HG03469 (cell line): ENCODE results near the gene KCNQ2.

Experiments
- ATAC-seq: cut with Tn5 transposase; IDR thresholded peaks from one replicate; pipeline ENCODE4 v1.9.1; 2021; ENCODE audit warnings: mild to moderate bottlenecking, moderate library complexity, moderate number of reproducible peaks; ENCODE audit not compliant: unreplicated experiment

Gene KCNQ2

DNA sequence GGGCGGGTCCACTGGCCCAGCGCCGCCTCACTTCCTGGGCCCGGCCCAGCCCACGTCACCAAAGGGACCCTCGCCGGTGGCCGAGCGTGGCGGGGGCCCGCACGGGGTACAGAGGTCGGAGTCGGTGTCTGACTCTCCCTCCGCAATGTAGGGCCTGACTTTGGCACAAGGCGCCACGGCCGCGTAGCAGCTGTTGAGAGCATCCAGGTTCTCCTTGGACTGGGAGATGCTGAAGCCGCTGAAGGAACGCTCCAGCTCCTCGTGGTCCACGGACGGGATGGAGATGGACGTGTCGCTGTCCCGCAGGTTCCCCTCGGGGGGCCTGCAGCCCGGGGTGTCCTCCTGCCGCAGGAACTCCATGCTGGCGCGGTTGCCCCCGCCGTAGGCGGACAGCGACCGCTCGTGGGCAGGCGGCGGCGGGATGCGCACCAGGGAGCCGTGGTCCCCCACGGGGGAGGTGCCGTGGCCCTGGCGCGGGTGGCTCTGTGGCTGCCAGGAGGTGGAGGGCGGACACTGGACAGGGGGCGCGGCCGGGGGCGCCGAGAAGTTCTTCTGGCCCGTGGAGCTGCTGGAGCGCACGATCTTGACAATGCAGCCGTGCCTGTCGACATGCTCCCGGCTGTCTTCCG is 65.7 kb downstream of the KCNQ2 start:
- ATAC-seq, result no peak

DNA sequence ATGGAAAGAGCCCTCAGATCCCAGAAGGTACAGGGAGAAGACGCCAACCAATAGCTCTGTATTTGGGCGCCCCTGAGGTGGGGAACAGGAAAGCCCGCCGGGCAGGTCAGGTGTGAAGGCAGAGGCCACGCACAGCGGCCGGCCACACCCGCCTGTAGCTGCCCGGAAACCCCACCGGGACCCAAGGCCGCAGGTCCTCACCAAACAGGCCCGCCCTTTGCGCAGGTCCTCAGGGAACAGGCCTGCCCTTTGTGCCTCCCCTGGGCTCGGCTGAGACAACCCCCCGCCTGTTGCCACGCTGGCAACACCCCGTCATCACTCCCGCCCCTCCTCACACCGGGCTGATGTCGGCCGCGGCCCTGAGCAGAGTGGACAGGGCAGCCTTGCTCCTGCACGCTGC is 66.4 kb downstream of the KCNQ2 start:
- no peak for ATAC-seq

DNA sequence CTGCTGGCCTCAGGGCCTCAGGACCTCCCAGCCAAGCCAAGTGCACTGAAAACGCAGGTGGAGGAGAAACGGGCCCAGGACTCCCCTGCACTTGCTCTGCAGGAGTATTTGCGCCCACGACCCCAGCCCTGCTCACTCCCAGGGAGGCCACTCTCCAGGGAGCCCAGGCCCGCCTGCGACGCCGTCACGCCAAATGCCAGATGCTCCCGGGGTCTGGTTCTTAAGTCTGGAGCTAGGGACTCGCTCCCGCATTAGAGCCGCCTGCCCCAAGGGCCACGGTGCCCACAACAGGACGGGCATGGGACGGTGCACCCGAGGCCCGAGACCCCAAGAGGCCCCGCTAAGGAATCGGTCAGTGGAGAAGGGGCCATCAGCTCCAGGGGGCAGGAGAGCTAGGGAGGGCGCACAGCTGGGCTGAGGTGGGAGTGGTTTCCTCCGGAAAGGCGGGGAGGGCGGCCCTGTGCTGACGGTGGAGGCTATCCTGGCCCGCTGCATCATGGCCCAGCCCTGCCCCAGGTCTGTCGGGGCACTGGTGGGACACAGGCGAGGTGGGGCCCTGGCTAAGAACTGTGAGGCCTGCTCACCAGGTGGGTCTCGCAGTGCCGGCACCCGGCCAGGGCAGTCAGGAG is 67.2 kb downstream of the KCNQ2 start:
- no peak for ATAC-seq

DNA sequence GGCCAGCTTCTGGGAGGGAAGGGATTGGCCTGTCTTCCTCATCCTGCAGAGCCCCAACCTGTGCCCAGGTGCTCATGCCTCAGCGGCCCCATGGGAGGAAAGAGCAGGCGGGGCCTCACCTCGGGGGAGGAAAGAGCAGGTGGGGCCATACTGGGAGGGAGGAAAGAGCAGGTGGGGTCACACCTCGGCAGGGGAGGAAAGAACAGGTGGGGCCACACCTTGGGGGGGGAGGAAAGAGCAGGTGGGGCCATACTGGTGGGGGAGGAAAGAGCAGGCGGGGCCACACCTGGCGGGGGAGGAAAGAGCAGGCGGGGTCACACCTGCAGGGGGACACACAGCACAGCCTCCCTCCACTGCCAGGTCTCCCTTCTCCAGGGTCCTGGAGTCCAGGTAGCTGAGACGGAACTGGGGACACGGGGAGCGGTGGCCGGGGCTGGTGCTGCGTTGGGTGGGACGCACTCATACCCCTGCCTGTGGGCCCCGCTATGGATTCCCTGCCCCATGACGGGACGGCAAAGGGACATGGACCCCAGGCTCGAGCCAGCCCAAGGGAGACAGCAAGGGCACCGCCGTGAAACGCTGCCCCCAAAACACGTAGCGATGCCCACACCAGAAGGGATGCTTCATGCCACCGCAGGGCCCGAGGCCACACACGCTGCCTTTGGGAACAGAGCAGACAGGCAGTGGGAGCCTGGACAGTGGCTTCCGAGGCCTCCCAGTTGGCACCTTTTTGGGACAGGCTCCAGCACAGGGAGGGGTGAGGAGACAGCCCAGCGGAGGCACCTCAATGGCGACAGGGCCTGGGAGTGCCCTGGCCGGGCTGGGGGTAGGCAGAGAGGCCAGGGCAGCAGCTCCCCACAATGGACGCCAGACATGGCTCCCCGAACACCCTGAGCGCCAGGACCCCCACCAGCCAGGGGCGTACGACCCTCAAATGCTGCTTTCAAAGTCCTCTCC is 68.0 kb downstream of the KCNQ2 start:
- ATAC-seq, result no peak

DNA sequence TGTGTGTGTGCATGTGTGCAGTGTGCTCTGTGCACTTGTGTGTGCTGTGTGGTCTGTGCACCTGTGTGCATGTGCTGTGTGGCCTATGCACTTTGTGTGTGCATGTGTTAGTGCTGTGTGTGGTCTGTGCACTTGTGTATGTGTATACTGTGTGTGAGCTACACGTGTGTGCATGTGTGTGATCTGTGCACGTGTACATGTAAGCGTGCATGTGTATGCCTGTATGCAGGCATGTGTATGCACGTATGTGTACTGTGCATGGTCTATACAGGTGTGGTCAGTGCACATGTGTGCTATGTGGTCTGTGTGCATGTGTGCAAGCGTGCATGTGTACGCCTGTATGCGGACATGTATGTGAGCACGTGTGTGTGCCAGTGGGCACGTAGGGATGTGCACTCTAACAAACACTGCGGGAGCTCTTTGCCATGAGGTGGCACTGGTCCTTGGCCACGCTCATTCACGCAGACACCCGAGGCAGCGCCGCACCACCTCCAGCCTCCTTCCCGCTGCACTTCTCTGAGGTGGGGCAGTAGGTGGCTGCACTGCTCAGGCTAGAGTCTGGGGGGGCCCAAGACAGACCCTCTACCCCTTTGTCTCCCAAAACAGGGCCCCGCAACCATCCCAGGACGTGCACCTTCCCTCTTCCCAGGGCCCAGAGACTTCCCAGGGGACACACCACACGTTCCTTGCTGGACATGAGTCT is 68.9 kb downstream of the KCNQ2 start:
- no peak for ATAC-seq

DNA sequence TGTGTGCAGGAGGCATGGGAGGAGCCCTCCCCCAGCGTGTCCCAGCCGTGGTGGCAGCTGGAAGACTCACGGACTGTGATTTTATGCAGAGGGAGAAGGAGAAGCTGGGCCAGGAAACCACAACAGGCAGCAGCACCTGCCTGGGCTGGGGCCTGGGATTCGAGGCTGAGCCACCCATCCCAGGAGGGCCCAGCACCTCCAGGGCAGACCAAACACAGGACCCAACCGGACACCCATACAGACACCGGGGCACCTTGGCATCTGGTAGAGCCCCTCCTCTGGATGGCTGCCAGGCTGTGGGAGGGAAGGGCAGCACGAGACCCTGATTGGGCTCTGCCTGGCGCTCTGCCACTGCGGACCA is 69.6 kb downstream of the KCNQ2 start:
- no peak for ATAC-seq

DNA sequence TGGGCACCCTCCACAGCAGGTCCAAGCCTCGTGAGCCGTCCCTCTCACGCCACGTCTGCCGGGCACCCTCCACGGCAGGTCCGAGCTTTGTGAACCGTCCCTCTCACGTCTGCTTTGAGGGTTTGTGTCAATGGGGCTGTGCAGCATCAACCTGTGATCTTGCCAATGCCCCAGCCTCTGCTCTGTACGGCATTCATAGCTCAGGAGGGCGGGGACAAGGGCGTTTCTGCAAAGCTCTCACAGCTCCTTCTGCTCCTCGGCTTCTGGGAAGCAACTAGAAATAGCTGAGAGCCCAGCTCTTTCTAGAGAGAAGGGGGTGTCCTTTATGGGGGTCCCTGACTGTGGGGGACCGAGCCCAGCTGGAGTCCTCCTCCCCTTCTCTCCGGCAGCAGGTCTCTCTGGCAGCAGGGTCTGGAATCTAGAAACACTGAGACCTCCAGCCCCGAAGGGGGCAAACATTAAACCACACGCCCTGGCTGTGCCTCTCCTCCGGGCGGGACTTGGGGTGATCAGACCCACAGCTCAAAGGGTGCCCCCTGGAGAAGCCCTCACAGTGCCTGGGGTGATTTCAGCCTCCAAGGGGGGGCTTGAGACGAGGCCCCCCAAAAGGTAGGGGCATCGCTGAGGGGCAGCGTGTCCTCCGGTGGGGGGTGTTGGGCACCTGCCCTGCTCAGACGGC is 70.1 kb downstream of the KCNQ2 start:
- ATAC-seq, result no peak

DNA sequence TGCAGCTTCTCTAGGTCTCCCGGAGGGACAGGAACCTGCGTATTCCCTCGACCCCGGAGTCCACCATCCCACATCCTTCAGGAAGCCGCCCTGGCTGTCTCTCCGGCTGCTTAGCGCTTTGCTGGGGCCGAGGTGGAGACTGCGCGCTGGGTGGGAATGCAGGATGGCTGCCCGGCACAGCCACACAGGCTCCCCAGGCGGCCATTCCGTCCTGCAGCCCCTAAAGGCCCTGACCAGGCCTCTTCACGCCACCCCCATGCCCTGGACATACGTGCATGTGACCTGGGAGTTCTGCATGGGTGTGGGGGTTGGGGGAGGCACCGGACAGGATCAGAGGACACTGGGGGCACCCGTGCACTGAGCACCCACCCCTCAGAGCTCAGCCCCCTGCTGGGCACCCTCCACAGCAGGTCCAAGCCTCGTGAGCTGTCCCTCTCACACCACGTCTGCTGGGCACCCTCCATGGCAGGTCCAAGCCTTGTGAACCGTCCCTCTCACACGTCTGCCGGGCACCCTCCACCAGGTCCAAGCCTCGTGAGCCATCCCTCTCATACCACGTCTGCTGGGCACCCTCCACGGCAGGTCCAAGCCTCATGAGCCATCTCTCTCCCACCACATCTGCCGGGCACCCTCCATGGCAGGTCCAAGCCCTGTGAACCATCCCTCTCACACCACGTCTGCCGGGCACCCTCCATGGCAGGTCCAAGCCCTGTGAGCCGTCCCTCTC is 70.9 kb downstream of the KCNQ2 start:
- no peak for ATAC-seq

DNA sequence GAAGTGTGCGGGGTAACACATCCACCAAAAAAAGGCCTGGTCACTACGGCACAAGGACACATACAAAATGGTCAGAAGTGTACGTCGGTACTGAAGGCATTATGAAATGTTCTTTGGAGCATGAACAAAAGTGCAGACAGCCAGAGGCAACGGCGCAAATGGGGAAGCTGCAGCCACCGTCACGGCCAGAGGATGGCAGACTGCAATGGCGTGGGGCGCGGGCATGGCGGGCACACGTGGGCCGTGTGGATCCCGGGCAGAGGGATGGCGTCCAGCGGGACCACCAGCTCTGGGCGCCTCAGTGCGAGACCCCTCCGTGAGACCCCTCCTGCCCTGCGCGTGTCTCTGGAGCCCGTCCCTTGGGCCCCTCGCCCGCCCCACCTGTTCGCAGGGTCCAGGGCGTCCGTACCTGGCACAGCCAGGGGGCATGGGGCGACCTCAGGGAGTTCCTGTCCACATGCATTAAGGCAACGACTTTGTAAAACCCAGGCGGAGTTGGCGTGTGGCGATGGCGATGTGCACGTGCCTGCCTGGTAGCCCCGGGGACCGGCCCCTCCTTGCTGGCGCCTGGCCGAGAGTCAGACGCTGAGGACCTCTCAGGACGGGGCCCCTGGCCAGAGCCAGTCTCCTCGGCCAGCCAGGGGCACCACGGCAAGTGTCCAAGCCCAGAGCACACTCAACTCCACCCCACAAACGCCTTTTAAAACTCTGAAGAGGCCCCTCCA is 71.8 kb downstream of the KCNQ2 start:
- ATAC-seq, result no peak

DNA sequence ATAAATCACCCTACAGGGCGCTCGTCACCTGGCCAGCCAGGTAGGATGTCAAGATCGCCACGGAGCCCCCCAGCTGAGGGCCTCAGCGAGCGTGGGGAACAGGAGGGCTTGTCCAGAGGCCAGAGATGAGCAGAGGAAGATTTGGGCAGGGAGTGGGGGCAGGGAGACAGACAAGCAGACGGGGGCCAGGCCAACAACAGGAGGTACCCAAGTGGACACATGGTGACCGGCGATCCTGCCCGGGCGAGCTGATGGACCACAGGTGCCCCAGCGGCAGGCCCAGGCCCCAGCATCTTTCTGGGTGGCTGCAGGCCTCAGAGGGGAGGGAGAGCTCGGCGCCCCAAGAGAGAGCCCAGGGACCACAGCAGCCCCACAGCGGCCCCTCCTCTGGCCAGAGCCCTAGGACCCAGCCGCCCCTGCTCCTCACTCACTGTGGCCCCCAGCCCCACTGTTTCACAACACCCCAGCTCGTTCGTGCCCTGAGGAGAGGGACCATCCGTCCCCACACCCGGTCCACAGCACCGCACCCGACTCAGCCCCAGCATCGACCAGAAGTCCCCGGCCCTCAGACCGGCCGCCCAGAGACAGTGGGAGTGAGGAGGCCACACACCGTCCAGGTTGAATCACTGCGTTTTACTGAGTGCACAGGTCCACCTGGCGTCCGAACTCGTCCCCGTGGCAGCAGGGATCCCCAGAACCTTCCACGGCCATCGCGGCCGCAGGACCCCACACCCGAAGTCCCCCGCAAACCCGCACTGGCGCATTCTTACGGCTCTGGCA is 72.7 kb downstream of the KCNQ2 start:
- ATAC-seq, result no peak

DNA sequence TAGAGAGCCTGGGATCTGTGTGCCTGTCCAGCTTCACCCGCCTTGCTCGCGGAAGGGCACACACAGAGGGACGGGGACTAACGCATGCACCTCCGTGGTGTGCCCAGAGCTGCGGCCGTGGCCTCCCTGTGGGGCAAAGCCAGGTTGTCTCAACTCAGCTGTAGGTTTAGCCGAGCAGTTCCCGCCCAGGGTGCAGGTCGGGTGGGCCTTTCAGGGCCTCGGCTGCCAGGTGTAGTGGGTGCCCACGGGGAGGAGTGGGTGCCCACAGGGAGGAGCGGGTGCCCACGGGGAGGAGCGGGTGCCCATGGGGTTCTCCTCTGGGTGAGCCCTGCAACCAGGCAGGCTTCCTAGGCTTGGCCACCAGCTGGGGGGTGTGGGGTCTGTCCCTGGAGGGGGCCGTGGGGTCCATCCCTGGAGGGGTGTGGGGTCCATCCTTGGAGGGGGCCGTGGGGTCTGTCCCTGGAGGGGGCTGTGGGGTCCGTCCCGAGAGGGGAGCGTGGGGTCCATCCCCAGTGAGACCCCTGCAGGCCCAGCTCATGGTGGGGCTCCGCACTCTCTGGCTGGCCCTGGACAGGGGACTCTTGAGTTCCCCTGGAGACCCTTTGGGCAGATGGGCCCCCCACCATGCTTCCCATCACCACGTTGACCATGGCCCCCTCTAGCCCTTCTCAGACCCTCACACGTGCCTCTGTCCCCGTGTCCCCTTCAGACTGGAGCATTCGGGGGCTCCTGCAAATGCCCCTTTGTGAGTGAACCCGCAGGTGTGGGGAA is 73.5 kb downstream of the KCNQ2 start:
- ATAC-seq, result no peak

DNA sequence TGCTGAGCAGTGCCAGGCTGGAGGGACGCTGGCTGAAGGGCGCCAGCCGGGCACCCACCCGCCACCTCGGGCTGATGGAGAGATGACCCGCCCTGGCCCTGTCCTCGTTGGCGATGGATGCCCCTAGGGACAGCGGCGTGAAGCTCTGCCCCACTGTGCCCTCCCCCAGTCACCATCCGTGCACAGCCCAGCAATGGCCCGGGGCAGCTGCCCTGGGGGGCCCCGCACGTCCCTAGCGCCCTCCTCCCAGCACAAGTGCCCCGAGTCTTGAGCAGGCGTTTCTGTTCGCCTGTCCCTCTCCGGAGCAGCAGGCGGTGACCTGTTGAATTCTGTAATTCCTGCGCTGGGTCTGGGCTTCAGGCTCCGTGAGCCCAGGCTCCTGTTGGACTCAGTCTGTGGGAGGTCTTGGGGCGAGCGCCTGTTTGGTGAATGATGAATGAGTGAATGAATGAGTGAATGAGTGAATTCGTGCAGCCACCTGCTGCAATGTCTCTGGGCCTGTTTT is 74.5 kb downstream of the KCNQ2 start:
- ATAC-seq, result no peak

DNA sequence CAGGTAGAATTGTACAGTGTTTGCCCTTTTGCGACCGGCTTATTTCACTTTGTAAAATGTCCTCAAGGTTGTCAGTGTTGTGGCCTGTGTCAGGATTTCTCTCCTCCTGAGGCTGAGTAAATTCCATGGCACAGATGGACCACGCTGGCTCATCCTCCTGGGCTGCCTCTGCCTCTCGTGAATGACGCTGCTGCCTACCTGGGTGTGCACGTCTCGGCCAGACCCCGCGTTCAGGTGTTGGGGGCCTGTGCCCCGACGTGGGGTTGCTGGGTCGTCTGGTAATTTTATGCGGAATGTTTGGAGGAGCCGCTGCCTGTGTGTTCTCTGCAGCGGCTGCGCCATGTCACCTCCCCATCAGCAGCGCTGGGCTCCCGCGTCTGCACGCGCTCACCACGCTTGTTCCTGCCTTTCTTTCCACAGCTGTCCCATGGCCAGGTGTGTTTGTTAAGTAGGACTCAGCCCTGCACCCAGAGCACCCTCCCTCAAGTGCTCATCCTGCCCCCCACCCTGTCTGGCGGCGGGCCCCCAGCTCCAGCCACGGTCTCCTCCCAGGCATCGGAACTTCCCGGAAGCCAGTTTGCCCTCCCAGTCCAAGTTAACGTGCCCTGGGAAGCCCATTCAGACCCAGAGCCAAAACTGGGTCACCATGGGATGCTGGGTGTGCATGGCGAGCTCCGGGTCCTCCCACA is 75.2 kb downstream of the KCNQ2 start:
- ATAC-seq, result no peak

DNA sequence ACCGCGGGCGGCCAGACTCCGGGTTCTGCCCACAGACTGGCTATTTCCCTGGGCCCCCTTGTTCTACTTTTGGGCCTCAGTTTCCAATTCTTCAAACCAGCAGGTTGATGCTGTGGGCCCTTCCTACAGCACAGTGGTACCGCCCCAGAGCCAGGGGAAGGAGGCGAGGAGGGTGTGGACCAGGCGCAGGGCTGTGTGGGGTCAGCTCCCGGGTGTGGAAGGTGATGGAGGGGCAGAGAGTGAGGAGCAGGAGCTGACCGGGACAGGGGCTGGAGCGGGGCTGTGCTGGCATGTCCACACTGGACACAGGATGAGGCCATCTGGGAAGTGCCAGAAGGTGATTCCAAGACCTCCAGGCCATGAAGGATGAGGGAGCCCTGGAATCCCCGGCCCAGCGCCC is 76.2 kb downstream of the KCNQ2 start:
- ATAC-seq, result no peak

DNA sequence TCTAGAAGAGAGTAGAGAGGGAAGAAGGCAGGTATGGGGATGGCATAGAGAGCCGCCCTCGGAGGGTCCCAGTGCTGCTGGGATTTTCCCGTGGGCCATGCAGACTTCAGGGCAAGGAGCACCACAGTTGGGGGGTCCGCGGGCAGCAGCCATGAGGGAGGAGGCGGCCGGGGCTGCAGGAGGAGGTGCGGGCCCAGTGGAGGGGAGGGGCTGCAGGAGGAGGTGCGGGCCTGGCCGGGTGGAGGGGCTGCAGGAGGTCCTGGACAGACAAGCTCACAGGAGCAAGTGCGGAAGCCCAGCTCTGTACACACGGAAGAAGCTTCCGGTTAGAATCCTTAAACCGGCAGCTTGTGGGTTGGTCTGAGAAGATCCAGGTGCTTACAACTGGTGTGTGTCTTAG is 76.7 kb downstream of the KCNQ2 start:
- no peak for ATAC-seq

DNA sequence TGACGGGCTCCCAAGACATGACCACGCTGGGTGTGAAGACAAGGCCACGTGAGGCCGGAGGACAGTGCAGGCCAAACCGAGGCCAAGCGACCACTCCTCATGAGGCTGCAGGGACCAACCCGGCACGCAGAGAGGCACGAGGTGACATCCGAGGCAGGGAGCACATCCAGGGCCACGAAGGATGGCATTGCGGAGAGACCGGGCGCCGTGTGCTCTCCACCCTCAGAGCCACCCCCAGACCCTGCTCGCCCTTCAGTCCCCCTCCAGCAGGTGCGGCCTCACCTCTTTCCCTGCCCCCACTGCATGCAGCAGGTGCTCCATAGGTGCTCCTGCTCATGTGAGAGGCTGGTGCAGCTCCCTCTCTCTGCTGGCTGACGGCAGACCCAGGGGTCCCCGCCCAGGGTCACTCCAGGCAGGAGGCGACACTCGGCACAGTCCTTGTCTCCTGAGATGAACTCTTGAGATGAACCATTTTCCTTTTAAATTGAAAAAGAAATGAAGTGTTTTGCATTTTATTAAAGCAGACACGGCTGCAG is 77.5 kb downstream of the KCNQ2 start:
- ATAC-seq, result no peak
